ENCODE results near the gene KIF3B.
"Not testable (repeated sequence)": the region's sequence is repeated elsewhere in the genome, so short reads cannot be mapped to it uniquely, and the experiment has no call there.

KIF3B gene

GRCh38 chr20:32249030-32249738, 28.3 kb upstream of the KIF3B start:
- DNase-seq: no peak

- no peak for DNase-seq
Measured at GRCh38 chr20:32251470-32251869, 26.0 kb upstream of the KIF3B start.

GRCh38 chr20:32252189-32252588, 25.3 kb upstream of the KIF3B start:
- DNase-seq: no peak

- not testable (repeated sequence) for DNase-seq
Measured at GRCh38 chr20:32260973-32261372, 16.5 kb upstream of the KIF3B start.

- DNase-seq: no peak
Measured at GRCh38 chr20:32261644-32262043, 15.8 kb upstream of the KIF3B start.

- no peak for DNase-seq
Measured at GRCh38 chr20:32263398-32263954, 14.0 kb upstream of the KIF3B start.

- DNase-seq: no peak
Measured at GRCh38 chr20:32271620-32272019, 5.8 kb upstream of the KIF3B start.

GRCh38 chr20:32274359-32274758, 3.1 kb upstream of the KIF3B start:
- no peak for DNase-seq

- DNase-seq: not testable (repeated sequence)
Measured at GRCh38 chr20:32275163-32275562, 2.3 kb upstream of the KIF3B start.

GRCh38 chr20:32278199-32278643, 770 bp downstream of the KIF3B start:
- DNase-seq: no peak

- no peak for DNase-seq
Measured at GRCh38 chr20:32281711-32282110, 4.3 kb downstream of the KIF3B start.

- peak; percentile 69 for DNase-seq
Measured at GRCh38 chr20:32282461-32282860, 5.0 kb downstream of the KIF3B start.

GRCh38 chr20:32285082-32285620, 7.7 kb downstream of the KIF3B start:
- no peak for DNase-seq

GRCh38 chr20:32285621-32286371, 8.3 kb downstream of the KIF3B start:
- DNase-seq: no peak

- no peak for DNase-seq
Measured at GRCh38 chr20:32287231-32287638, 9.8 kb downstream of the KIF3B start.

- no peak for DNase-seq
Measured at GRCh38 chr20:32288225-32288849, 10.9 kb downstream of the KIF3B start.

GRCh38 chr20:32289299-32289660, 11.8 kb downstream of the KIF3B start:
- DNase-seq: not testable (repeated sequence)

- no peak for DNase-seq
Measured at GRCh38 chr20:32289661-32290431, 12.4 kb downstream of the KIF3B start.

GRCh38 chr20:32291166-32291565, 13.7 kb downstream of the KIF3B start:
- DNase-seq: no peak

- DNase-seq: no peak
Measured at GRCh38 chr20:32292548-32292947, 15.1 kb downstream of the KIF3B start.

- DNase-seq: no peak
Measured at GRCh38 chr20:32294071-32294470, 16.6 kb downstream of the KIF3B start.

- no peak for DNase-seq
Measured at GRCh38 chr20:32296412-32296811, 19.0 kb downstream of the KIF3B start.

Data from NCI-H524 treated with DMSO at 0.1 percent for 48 hours (cell line).